GM23338 (cell line): Measurements from ENCODE around the gene CYP4F3.

Experiments used
- CREB1 ChIP-seq: fragments of 250-450 bp; sonication (Bioruptor Pico); IDR thresholded peaks from 2 replicates; pipeline ENCODE4 v1.5.0; 2020; ENCODE audit warnings: low read depth, mild to moderate bottlenecking, moderate library complexity
- CTCF ChIP-seq, 2 experiments: fragments of 200-600 bp in 1 of 2; sonication (generic) in 1 of 2; conservative IDR thresholded peaks; 2 replicates each; pipeline versions ENCODE4 v1.5.1 to v1.6.1; 2016 to 2017; ENCODE audit warnings: antibody characterized with exemption in 2 of 2, low read depth in 2 of 2, mild to moderate bottlenecking in 2 of 2, moderate library complexity in 1 of 2
- ETS1 ChIP-seq: IDR thresholded peaks from 2 replicates; pipeline ENCODE4 v1.6.1; 2016; ENCODE audit warnings: antibody characterized with exemption
- EZH2 ChIP-seq: fragments of 200-600 bp; sonication (generic); IDR thresholded peaks from one replicate; pipeline ENCODE4 v1.8.0; 2017; ENCODE audit warnings: antibody characterized with exemption, mild to moderate bottlenecking, low read depth; ENCODE audit not compliant: unreplicated experiment
- EZH2phosphoT487 ChIP-seq: fragments of 200-600 bp; sonication (generic); IDR thresholded peaks from one replicate; pipeline ENCODE4 v1.8.1; 2018; ENCODE audit warnings: antibody characterized with exemption; ENCODE audit not compliant: unreplicated experiment
- NANOG ChIP-seq: IDR thresholded peaks from 2 replicates; pipeline ENCODE4 v1.6.1; 2016; ENCODE audit warnings: antibody characterized with exemption, borderline replicate concordance
- POLR2AphosphoS5 ChIP-seq: IDR thresholded peaks from 2 replicates; pipeline ENCODE4 v1.6.1; 2016; ENCODE audit warnings: antibody characterized with exemption, low read depth
- STAT1 ChIP-seq: IDR thresholded peaks from one replicate; pipeline ENCODE4 v1.6.1; 2016; ENCODE audit warnings: antibody characterized with exemption; ENCODE audit not compliant: unreplicated experiment
- ZNF114 ChIP-seq: fragments of 250-450 bp; sonication (Bioruptor Pico); IDR thresholded peaks from 2 replicates; pipeline ENCODE4 v1.5.0; 2020; ENCODE audit warnings: mild to moderate bottlenecking, moderate library complexity
- ZNF331 ChIP-seq: fragments of 250-450 bp; sonication (Bioruptor Pico); IDR thresholded peaks from 2 replicates; pipeline ENCODE4 v1.5.0; 2020; ENCODE audit warnings: low read depth, mild to moderate bottlenecking, moderate library complexity
- ZNF462 ChIP-seq: fragments of 250-450 bp; sonication (Bioruptor Pico); IDR thresholded peaks from 2 replicates; pipeline ENCODE4 v1.5.0; 2020; ENCODE audit warnings: mild to moderate bottlenecking, moderate library complexity
- TF ChIP-seq, protein P1 (sequence below): IDR thresholded peaks from one replicate; pipeline ENCODE4 v1.6.1; 2018; ENCODE audit warnings: antibody characterized with exemption; ENCODE audit not compliant: unreplicated experiment

DNA sequence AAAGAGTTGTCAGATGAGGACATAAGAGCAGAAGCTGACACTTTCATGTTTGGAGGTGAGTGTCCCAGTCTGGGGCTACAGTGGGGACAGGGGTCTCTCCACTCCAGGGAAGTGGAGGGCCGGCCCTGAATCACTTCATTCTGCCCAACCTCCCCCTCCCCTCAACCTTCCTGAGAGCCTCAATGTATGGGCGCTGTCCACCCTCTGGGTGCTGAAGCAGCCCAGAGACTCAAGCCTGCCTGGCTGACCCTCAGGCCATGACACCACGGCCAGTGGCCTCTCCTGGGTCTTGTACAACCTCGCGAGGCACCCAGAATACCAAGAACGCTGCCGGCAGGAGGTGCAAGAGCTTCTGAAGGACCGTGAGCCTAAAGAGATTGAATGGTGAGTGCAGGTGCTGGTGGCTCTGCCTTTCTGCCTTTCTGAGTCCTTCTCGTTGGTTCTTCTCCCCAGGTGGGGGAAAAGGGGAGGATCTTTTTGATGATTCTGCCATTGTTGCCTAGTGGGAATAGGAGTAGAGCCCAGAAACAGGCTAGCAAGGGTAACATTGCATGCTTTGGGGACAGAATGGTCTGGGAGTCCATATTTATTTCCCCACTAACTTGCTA lies 16.9 kb upstream of the CYP4F3 start:
- TF ChIP-seq CTCF (conservative IDR thresholded peaks at IDR 0.05; ENCODE audit: low read depth in 2 of 2) (no peak), EZH2phosphoT487 (no peak), EZH2 (no peak), POLR2AphosphoS5 (no peak), ZNF114 (no peak), ZNF331 (CRISPR knock-in tag) (no peak), CREB1 (CRISPR knock-in tag) (no peak), ZNF462 (CRISPR knock-in tag) (no peak), STAT1 (no peak), ETS1 (no peak), NANOG (no peak)
- TF ChIP-seq, protein P1, sequence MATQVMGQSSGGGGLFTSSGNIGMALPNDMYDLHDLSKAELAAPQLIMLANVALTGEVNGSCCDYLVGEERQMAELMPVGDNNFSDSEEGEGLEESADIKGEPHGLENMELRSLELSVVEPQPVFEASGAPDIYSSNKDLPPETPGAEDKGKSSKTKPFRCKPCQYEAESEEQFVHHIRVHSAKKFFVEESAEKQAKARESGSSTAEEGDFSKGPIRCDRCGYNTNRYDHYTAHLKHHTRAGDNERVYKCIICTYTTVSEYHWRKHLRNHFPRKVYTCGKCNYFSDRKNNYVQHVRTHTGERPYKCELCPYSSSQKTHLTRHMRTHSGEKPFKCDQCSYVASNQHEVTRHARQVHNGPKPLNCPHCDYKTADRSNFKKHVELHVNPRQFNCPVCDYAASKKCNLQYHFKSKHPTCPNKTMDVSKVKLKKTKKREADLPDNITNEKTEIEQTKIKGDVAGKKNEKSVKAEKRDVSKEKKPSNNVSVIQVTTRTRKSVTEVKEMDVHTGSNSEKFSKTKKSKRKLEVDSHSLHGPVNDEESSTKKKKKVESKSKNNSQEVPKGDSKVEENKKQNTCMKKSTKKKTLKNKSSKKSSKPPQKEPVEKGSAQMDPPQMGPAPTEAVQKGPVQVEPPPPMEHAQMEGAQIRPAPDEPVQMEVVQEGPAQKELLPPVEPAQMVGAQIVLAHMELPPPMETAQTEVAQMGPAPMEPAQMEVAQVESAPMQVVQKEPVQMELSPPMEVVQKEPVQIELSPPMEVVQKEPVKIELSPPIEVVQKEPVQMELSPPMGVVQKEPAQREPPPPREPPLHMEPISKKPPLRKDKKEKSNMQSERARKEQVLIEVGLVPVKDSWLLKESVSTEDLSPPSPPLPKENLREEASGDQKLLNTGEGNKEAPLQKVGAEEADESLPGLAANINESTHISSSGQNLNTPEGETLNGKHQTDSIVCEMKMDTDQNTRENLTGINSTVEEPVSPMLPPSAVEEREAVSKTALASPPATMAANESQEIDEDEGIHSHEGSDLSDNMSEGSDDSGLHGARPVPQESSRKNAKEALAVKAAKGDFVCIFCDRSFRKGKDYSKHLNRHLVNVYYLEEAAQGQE: peak; percentile 62
